Activated CD4-positive, alpha-beta memory T cell treated with anti-CD3 and anti-CD28 coated beads for 36 hours (primary cell): ENCODE data around the gene SLC6A8. TPM values are rescaled to one million over a fixed set of nuclear protein-coding genes. Genes with fewer than 3 reads are reported as not detected.
"Not testable (repeated sequence)": the region's sequence is repeated elsewhere in the genome, so short reads cannot be mapped to it uniquely, and the experiment has no call there.

Experiments
- CTCF ChIA-PET: fragments of 350-600 bp; sonication (Branson Sonifier 250); formaldehyde crosslinking; loops from one replicate; lab custom pipeline; 2021; ENCODE audit warnings: antibody characterized with exemption, inconsistent platforms; lab: Charles Lee
- POLR2A ChIA-PET: fragments of 350-600 bp; sonication (Branson Sonifier 250); formaldehyde crosslinking; loops from one replicate; lab custom pipeline; 2021; ENCODE audit warnings: antibody characterized with exemption; lab: Charles Lee
- DNase-seq: peaks from one replicate; pipeline ENCODE4 v3.0.0-alpha.2; 2020
- H3K27ac Mint-ChIP-seq: one replicate; pipeline ENCODE4 v1.8.0; 2021; ENCODE audit warnings: mixed read lengths
- H3K27me3 Mint-ChIP-seq: one replicate; pipeline ENCODE4 v1.8.0; 2021; ENCODE audit warnings: mixed read lengths
- H3K36me3 Mint-ChIP-seq: one replicate; pipeline ENCODE4 v1.8.0; 2021; ENCODE audit warnings: mixed read lengths
- H3K4me1 Mint-ChIP-seq: one replicate; pipeline ENCODE4 v1.8.0; 2021; ENCODE audit warnings: low read depth, mixed read lengths
- H3K4me3 Mint-ChIP-seq: one replicate; pipeline ENCODE4 v1.8.0; 2021; ENCODE audit warnings: mild to moderate bottlenecking, mixed read lengths
- H3K9me3 Mint-ChIP-seq: one replicate; pipeline ENCODE4 v1.8.0; 2021; ENCODE audit warnings: mixed read lengths
- intact Hi-C: fragments of 100-400 bp; cut with micrococcal nuclease; formaldehyde crosslinking; loops from one replicate; pipeline ENCODE4 v1.15.1; 2023
- total RNA-seq, 2 experiments: library from RNA; stranded (reverse); gene quantifications; one replicate each; pipeline ENCODE4 v1.2.3, GENCODE V29; 2021

The SLC6A8 gene
- total RNA-seq, 2 experiments from 2014 or later: 0.95 to 1.3 TPM

- POLR2A ChIA-PET, H3K9me3 Mint-ChIP-seq: not testable (repeated sequence)
These were observed 3.5 kb downstream of the SLC6A8 start for GRCh38 chrX:153691032-153691827.

GRCh38 chrX:153692003-153692402 lies 4.3 kb downstream of the SLC6A8 start:
- H3K27me3 Mint-ChIP-seq: peaks cover 2% of the 10 kb centered on the region
- intact Hi-C loops: no loop called here
- no peaks in the 10 kb centered on the region for H3K9me3 Mint-ChIP-seq
- ChIA-PET CTCF (no interaction called here), POLR2A (no interaction called here)
- no peak overlapping the region for H3K27ac Mint-ChIP-seq
- DNase-seq: no peak
- no peak overlapping the region for H3K4me3 Mint-ChIP-seq
- no peaks in the 10 kb centered on the region for H3K36me3 Mint-ChIP-seq
- H3K4me1 Mint-ChIP-seq: no peaks in the 10 kb centered on the region

More at GRCh38 chrX:153691032-153691827, 3.5 kb downstream of the SLC6A8 start:
- intact Hi-C loops, CTCF ChIA-PET, H3K36me3 Mint-ChIP-seq, DNase-seq, H3K27ac Mint-ChIP-seq, H3K27me3 Mint-ChIP-seq, H3K4me3 Mint-ChIP-seq, H3K4me1 Mint-ChIP-seq: not testable (repeated sequence)

GRCh38 chrX:153692611-153693156 lies 5.0 kb downstream of the SLC6A8 start:
- DNase-seq: no peak
- no peaks in the 10 kb centered on the region for H3K9me3 Mint-ChIP-seq
- intact Hi-C loops: no loop called here
- CTCF ChIA-PET: no interaction called here
- H3K27me3 Mint-ChIP-seq: peaks cover 2% of the 10 kb centered on the region
- H3K4me3 Mint-ChIP-seq: no peak overlapping the region
- POLR2A ChIA-PET: no interaction called here
- no peaks in the 10 kb centered on the region for H3K4me1 Mint-ChIP-seq
- H3K36me3 Mint-ChIP-seq: no peaks in the 10 kb centered on the region
- no peak overlapping the region for H3K27ac Mint-ChIP-seq

- DNase-seq: no peak
- no peaks in the 10 kb centered on the region for H3K4me1 Mint-ChIP-seq
- H3K9me3 Mint-ChIP-seq: no peaks in the 10 kb centered on the region
- CTCF ChIA-PET: no interaction called here
- POLR2A ChIA-PET: no interaction called here
- H3K36me3 Mint-ChIP-seq: peaks cover under 1% of the 10 kb centered on the region
- intact Hi-C loops: no loop called here
- peaks cover 2% of the 10 kb centered on the region for H3K27me3 Mint-ChIP-seq
- H3K4me3 Mint-ChIP-seq: no peak overlapping the region
- H3K27ac Mint-ChIP-seq: no peak overlapping the region
These were observed 5.7 kb downstream of the SLC6A8 start for GRCh38 chrX:153693216-153694086.

DNA sequence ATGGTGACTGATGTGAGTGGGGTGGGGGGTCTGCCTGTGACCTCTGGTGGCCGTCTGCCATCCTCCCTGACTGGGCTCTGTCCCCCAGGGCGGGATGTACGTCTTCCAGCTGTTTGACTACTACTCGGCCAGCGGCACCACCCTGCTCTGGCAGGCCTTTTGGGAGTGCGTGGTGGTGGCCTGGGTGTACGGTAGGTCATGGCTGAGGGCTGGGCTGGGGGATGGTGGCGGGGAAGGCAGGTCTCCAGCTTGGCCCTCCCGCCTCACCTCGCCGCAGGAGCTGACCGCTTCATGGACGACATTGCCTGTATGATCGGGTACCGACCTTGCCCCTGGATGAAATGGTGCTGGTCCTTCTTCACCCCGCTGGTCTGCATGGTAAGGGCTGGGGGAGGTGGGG lies 6.5 kb downstream of the SLC6A8 start:
- H3K27ac Mint-ChIP-seq, POLR2A ChIA-PET, intact Hi-C loops, H3K9me3 Mint-ChIP-seq, H3K4me3 Mint-ChIP-seq, H3K36me3 Mint-ChIP-seq, H3K27me3 Mint-ChIP-seq, CTCF ChIA-PET, DNase-seq, H3K4me1 Mint-ChIP-seq: not testable (repeated sequence)

DNA sequence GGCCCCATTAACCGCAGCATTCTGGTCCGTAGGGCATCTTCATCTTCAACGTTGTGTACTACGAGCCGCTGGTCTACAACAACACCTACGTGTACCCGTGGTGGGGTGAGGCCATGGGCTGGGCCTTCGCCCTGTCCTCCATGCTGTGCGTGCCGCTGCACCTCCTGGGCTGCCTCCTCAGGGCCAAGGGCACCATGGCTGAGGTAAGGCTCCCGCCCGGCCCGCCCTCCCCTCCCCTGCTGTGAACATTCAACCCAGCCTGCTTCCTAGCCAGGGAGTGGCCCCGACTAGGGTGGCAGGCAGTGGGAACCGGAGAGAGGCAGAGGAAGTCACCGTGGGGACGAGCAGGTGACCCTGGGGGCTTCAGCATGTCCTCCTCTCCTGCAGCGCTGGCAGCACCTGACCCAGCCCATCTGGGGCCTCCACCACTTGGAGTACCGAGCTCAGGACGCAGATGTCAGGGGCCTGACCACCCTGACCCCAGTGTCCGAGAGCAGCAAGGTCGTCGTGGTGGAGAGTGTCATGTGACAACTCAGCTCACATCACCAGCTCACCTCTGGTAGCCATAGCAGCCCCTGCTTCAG lies 7.1 kb downstream of the SLC6A8 start:
- no peak for DNase-seq
- Mint-ChIP-seq H3K4me1 (no peaks in the 10 kb centered on the region), H3K27me3 (peaks cover under 1% of the 10 kb centered on the region), H3K4me3 (no peak overlapping the region), H3K9me3 (no peaks in the 10 kb centered on the region), H3K27ac (no peak overlapping the region), H3K36me3 (peaks cover 4% of the 10 kb centered on the region)
- CTCF ChIA-PET: no interaction called here
- intact Hi-C loops: no loop called here
- POLR2A ChIA-PET: no interaction called here

DNA sequence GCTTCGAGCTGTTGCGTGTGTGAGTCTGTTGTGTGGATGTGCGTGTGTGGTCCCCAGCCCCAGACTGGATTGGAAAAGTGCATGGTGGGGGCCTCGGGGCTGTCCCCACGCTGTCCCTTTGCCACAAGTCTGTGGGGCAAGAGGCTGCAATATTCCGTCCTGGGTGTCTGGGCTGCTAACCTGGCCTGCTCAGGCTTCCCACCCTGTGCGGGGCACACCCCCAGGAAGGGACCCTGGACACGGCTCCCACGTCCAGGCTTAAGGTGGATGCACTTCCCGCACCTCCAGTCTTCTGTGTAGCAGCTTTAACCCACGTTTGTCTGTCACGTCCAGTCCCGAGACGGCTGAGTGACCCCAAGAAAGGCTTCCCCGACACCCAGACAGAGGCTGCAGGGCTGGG lies 8.4 kb downstream of the SLC6A8 start:
- CTCF ChIA-PET: no interaction called here
- H3K36me3 Mint-ChIP-seq: peaks cover 4% of the 10 kb centered on the region
- no peaks in the 10 kb centered on the region for H3K27me3 Mint-ChIP-seq
- POLR2A ChIA-PET: no interaction called here
- no peaks in the 10 kb centered on the region for H3K9me3 Mint-ChIP-seq
- H3K27ac Mint-ChIP-seq: no peak overlapping the region
- intact Hi-C loops: no loop called here
- no peaks in the 10 kb centered on the region for H3K4me1 Mint-ChIP-seq
- H3K4me3 Mint-ChIP-seq: no peak overlapping the region
- DNase-seq: no peak

DNA sequence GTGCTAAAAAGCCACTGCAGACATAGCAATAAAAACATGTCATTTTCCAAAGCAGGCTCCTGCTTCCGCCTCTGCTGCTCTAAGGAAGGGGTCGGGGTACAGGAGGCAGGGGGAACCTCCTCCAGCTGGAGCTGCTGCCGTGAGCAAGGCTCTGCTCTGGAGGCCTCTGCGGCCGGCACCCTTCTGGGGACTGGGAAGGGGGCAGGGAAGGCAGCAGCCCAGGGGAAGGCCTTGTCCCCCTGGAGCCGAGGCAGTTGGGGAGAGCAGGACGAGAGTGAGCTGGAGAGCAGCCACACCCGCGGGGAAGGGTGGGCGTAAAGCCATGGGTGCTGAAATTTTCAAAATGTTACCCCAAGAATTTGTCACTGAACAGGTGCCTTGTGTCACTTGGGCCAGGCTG lies 8.8 kb downstream of the SLC6A8 start:
- not testable (repeated sequence) for H3K9me3 Mint-ChIP-seq

GRCh38 chrX:153696986-153697722 lies 9.4 kb downstream of the SLC6A8 start:
- H3K4me3 Mint-ChIP-seq, H3K9me3 Mint-ChIP-seq, H3K27me3 Mint-ChIP-seq, H3K4me1 Mint-ChIP-seq, H3K36me3 Mint-ChIP-seq, POLR2A ChIA-PET, intact Hi-C loops, H3K27ac Mint-ChIP-seq, CTCF ChIA-PET, DNase-seq: not testable (repeated sequence)

More for the DNA sequence above, 8.8 kb downstream of the SLC6A8 start:
- H3K27ac Mint-ChIP-seq, DNase-seq, H3K4me3 Mint-ChIP-seq, H3K4me1 Mint-ChIP-seq, H3K27me3 Mint-ChIP-seq, CTCF ChIA-PET, intact Hi-C loops, POLR2A ChIA-PET, H3K36me3 Mint-ChIP-seq: not testable (repeated sequence)

GRCh38 chrX:153697924-153698865 lies 10.5 kb downstream of the SLC6A8 start:
- Mint-ChIP-seq H3K27ac (no peak overlapping the region), H3K4me3 (no peak overlapping the region), H3K9me3 (no peaks in the 10 kb centered on the region), H3K4me1 (no peaks in the 10 kb centered on the region), H3K36me3 (peaks cover 4% of the 10 kb centered on the region), H3K27me3 (no peaks in the 10 kb centered on the region)
- no peak for DNase-seq
- CTCF ChIA-PET: no interaction called here
- POLR2A ChIA-PET: no interaction called here
- intact Hi-C loops: no loop called here

DNA sequence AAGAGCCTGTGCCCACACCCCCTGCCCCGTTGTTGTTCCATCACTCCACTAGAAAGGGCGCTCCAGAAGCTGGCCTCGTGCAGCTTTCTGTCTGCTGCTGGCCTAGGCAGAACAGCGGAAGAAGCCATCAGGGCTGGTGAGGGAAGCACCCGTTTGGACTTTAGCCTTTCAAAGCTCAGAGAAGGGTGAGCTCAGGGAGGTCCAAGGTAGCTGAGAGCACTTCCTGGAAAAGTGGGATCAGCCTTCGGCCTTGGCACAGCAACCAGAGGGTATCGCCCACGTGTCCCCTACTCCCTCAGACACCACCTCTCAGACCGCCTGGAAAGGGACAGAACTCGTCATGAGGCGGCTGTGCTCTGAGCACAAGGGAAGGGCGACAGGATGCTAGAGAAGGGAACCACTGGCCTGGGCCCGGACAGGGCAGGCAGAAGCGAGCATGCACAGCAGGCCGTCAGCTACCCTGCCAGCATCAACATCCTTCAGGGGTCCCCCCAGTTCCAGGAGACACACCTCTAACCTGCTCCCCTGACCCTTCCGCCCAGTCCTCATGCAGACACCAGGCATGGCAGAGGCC lies 11.6 kb downstream of the SLC6A8 start:
- H3K36me3 Mint-ChIP-seq, POLR2A ChIA-PET, intact Hi-C loops, DNase-seq, H3K27me3 Mint-ChIP-seq, CTCF ChIA-PET, H3K4me3 Mint-ChIP-seq, H3K4me1 Mint-ChIP-seq, H3K27ac Mint-ChIP-seq, H3K9me3 Mint-ChIP-seq: not testable (repeated sequence)
